WTC11 (cell line): Measurements from ENCODE around the gene ECM2.

Experiments
- ETV6 ChIP-seq: sonication (generic); formaldehyde crosslinking; IDR thresholded peaks from 2 replicates; pipeline ENCODE4 v1.8.1; 2022; ENCODE audit warnings: mild to moderate bottlenecking, missing genetic modification reagents
- FOXP1 ChIP-seq: sonication (generic); formaldehyde crosslinking; IDR thresholded peaks from 2 replicates; pipeline ENCODE4 v1.8.0; 2022; ENCODE audit warnings: missing genetic modification reagents, mild to moderate bottlenecking, moderate library complexity, borderline replicate concordance
- JAZF1 ChIP-seq: fragments of 250-450 bp; sonication (Bioruptor Pico); IDR thresholded peaks from 2 replicates; pipeline ENCODE4 v1.9.0; 2021; ENCODE audit warnings: moderate library complexity, mild to moderate bottlenecking, inconsistent platforms
- NR2C2 ChIP-seq: sonication (generic); formaldehyde crosslinking; IDR thresholded peaks from 2 replicates; pipeline ENCODE4 v1.8.0; 2022; ENCODE audit warnings: mild to moderate bottlenecking, missing genetic modification reagents
- NR3C1 ChIP-seq: sonication (generic); formaldehyde crosslinking; conservative IDR thresholded peaks from 2 replicates; pipeline ENCODE4 v1.8.1; 2023; ENCODE audit warnings: low read depth, mild to moderate bottlenecking, missing genetic modification reagents
- TF ChIP-seq, protein P1 (sequence below): fragments of 200-600 bp; IDR thresholded peaks from 2 replicates; pipeline ENCODE4 v1.8.0; 2022; ENCODE audit warnings: antibody characterized with exemption
- TF ChIP-seq, protein P2 (sequence below): sonication (generic); formaldehyde crosslinking; IDR thresholded peaks from 2 replicates; pipeline ENCODE4 v1.8.1; 2022; ENCODE audit warnings: mild to moderate bottlenecking, missing genetic modification reagents, moderate library complexity, borderline replicate concordance
- TF ChIP-seq, protein P3 (sequence below): sonication (generic); formaldehyde crosslinking; IDR thresholded peaks from 2 replicates; pipeline ENCODE4 v1.8.1; 2022; ENCODE audit warnings: low read depth, mild to moderate bottlenecking, moderate library complexity, missing genetic modification reagents, borderline replicate concordance
- TF ChIP-seq, protein P4 (sequence below): sonication (generic); formaldehyde crosslinking; IDR thresholded peaks from 2 replicates; pipeline ENCODE4 v1.8.1; 2022; ENCODE audit warnings: mild to moderate bottlenecking, moderate library complexity, missing genetic modification reagents
- TF ChIP-seq, protein P5 (sequence below): sonication (generic); formaldehyde crosslinking; conservative IDR thresholded peaks from 2 replicates; pipeline ENCODE4 v1.8.1; 2022; ENCODE audit warnings: mild to moderate bottlenecking, missing genetic modification reagents
- TF ChIP-seq, protein P6 (sequence below): sonication (generic); formaldehyde crosslinking; IDR thresholded peaks from 2 replicates; pipeline ENCODE4 v1.8.1; 2023; ENCODE audit warnings: mild to moderate bottlenecking, missing genetic modification reagents
- TF ChIP-seq, protein P7 (sequence below): sonication (generic); formaldehyde crosslinking; IDR thresholded peaks from 2 replicates; pipeline ENCODE4 v1.8.0; 2022; ENCODE audit warnings: mild to moderate bottlenecking, missing genetic modification reagents

DNA sequence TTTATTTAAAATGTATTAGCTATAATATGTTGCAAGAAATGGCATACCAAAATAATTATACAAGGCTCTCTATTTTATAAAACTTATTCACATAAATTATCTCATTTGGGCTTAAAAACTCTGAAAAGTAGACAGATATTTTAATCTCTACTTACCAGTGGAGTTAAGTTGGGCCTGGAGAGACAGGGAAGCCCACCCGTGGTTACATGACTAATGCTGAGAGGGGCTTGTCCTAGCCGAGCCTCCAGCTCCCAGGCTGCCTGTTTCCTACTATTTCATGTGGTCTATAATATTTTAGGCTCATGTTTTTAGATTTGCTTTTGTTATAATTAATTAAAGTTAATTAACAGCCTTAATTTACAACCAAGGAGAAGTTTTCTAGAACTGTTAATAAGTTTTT lies 32.6 kb downstream of the ECM2 start:
- TF ChIP-seq NR3C1 (CRISPR knock-in tag) (no peak), JAZF1 (no peak), NR2C2 (no peak), FOXP1 (CRISPR knock-in tag) (no peak), ETV6 (CRISPR knock-in tag) (no peak)
- TF ChIP-seq, protein P1, sequence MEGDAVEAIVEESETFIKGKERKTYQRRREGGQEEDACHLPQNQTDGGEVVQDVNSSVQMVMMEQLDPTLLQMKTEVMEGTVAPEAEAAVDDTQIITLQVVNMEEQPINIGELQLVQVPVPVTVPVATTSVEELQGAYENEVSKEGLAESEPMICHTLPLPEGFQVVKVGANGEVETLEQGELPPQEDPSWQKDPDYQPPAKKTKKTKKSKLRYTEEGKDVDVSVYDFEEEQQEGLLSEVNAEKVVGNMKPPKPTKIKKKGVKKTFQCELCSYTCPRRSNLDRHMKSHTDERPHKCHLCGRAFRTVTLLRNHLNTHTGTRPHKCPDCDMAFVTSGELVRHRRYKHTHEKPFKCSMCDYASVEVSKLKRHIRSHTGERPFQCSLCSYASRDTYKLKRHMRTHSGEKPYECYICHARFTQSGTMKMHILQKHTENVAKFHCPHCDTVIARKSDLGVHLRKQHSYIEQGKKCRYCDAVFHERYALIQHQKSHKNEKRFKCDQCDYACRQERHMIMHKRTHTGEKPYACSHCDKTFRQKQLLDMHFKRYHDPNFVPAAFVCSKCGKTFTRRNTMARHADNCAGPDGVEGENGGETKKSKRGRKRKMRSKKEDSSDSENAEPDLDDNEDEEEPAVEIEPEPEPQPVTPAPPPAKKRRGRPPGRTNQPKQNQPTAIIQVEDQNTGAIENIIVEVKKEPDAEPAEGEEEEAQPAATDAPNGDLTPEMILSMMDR, result no peak
- TF ChIP-seq, protein P2, sequence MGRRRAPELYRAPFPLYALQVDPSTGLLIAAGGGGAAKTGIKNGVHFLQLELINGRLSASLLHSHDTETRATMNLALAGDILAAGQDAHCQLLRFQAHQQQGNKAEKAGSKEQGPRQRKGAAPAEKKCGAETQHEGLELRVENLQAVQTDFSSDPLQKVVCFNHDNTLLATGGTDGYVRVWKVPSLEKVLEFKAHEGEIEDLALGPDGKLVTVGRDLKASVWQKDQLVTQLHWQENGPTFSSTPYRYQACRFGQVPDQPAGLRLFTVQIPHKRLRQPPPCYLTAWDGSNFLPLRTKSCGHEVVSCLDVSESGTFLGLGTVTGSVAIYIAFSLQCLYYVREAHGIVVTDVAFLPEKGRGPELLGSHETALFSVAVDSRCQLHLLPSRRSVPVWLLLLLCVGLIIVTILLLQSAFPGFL, result no peak
- TF ChIP-seq, protein P3, sequence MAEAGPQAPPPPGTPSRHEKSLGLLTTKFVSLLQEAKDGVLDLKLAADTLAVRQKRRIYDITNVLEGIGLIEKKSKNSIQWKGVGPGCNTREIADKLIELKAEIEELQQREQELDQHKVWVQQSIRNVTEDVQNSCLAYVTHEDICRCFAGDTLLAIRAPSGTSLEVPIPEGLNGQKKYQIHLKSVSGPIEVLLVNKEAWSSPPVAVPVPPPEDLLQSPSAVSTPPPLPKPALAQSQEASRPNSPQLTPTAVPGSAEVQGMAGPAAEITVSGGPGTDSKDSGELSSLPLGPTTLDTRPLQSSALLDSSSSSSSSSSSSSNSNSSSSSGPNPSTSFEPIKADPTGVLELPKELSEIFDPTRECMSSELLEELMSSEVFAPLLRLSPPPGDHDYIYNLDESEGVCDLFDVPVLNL, result no peak
- TF ChIP-seq, protein P4, sequence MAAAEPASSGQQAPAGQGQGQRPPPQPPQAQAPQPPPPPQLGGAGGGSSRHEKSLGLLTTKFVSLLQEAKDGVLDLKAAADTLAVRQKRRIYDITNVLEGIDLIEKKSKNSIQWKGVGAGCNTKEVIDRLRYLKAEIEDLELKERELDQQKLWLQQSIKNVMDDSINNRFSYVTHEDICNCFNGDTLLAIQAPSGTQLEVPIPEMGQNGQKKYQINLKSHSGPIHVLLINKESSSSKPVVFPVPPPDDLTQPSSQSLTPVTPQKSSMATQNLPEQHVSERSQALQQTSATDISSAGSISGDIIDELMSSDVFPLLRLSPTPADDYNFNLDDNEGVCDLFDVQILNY (CRISPR knock-in tag), result no peak
- TF ChIP-seq, protein P5, sequence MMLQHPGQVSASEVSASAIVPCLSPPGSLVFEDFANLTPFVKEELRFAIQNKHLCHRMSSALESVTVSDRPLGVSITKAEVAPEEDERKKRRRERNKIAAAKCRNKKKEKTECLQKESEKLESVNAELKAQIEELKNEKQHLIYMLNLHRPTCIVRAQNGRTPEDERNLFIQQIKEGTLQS (CRISPR knock-in tag), result no peak
- TF ChIP-seq, protein P6, sequence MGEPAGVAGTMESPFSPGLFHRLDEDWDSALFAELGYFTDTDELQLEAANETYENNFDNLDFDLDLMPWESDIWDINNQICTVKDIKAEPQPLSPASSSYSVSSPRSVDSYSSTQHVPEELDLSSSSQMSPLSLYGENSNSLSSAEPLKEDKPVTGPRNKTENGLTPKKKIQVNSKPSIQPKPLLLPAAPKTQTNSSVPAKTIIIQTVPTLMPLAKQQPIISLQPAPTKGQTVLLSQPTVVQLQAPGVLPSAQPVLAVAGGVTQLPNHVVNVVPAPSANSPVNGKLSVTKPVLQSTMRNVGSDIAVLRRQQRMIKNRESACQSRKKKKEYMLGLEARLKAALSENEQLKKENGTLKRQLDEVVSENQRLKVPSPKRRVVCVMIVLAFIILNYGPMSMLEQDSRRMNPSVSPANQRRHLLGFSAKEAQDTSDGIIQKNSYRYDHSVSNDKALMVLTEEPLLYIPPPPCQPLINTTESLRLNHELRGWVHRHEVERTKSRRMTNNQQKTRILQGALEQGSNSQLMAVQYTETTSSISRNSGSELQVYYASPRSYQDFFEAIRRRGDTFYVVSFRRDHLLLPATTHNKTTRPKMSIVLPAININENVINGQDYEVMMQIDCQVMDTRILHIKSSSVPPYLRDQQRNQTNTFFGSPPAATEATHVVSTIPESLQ (CRISPR knock-in tag), result no peak
- TF ChIP-seq, protein P7, sequence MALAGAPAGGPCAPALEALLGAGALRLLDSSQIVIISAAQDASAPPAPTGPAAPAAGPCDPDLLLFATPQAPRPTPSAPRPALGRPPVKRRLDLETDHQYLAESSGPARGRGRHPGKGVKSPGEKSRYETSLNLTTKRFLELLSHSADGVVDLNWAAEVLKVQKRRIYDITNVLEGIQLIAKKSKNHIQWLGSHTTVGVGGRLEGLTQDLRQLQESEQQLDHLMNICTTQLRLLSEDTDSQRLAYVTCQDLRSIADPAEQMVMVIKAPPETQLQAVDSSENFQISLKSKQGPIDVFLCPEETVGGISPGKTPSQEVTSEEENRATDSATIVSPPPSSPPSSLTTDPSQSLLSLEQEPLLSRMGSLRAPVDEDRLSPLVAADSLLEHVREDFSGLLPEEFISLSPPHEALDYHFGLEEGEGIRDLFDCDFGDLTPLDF (CRISPR knock-in tag), result no peak
